Nucleus accumbens (tissue), 56 donors: Measurements from ENCODE around the gene SNRPA.

Source experiments
- DNase-seq, 56 donors: peaks; one replicate each; lab custom pipeline; 2025; lab: John Stamatoyannopoulos, UW

Gene SNRPA

GRCh38 chr19:40798683-40799557, 47.9 kb downstream of the SNRPA start, which contains the start of gene EGLN2:
Gene EGLN2, plus strand, starts transcription at chr19:40799191. Its CDS starts 1,382 bp downstream, at chr19:40800573.
- peak; percentile 85 to 100 (median 100) for DNase-seq

- peak in 4 of 56 donors; percentile 28 to 57 (median 42) for DNase-seq
Observed at GRCh38 chr19:40799558-40800338, 48.7 kb downstream of the SNRPA start.

GRCh38 chr19:40800339-40800996, 49.5 kb downstream of the SNRPA start:
- DNase-seq = peak in 3 of 56 donors; percentile 35 to 43 (median 42)

GRCh38 chr19:40800997-40801377, 50.0 kb downstream of the SNRPA start:
- DNase-seq = no peak

DNA sequence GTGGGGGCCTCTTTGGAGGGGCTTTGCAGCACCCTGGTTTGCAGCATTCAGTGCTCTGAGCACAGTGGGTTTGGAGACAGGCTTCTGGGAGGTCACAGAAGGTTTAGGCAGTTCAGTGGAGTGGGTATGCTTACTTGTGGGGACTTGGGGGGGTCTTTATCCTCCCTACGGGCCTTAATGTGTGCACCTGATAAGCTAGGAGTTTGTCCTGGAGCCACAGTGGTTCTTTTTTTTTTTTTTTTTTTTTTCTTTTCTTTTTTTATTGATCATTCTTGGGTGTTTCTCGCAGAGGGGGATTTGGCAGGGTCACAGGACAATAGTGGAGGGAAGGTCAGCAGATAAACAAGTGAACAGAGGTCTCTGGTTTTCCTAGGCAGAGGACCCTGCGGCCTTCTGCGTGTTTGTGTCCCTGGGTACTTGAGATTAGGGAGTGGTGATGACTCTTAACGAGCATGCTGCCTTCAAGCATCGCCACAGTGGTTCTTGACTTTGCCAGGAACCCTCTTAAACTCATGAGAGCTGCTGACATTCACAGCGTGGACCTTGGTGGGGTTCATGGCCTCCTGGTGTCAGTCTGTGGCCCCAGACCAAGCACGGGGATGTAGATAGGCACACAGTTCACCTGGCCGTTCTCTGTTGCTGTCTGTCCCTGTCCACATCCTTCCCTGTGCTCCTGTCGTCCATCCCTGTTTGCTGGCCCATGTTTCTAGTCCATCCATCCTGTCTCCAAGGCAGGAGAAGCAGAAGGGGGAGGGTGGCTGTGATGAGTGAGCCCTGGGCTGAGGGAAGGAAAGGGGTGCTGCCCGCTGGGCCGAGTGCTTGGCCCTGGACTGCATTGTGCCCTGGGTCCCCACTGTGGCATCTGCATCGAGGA, 50.7 kb downstream of the SNRPA start:
- DNase-seq = no peak

DNA sequence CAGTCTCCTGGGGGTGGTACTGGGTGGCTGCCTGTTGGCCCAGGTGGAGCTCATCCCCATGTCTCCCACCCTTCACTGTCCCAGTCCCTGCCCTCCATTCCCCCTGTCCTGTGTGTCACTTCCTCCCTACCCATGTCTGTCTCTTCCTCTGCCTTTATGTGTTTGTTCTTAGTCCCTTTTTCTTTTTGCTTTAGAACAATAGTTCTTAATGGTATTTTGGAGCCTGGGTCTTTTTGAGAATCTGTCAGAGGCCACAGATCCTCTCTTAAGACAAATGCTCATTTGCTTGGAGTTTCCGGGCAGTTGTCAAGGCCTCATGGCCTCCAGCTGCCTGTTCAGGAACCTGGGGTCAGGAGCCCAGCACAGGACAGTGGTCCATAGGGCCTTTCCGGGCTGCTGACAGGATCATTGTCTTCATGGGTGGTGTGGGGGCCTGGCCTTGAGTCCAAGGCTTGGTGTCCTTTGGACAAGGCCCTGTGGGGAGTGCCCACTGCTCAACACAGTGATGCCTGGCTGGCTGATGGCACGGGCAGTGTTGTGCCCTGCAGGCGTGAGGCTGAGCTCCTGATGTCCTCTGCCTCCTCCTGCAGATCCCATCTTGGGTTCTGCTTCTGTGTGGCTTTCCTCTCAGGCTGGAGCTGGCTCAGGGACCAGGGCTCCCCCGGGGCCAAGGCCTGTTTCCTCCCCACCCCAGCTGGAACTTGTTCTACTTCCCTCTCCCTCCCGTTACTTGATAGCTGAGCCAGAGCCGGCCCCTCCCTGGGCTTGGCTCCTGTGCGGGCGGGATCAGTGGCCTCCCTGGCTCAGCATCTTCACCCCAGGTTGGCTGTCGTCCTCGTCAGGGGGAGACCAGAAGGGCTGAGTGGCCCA, 51.5 kb downstream of the SNRPA start:
- DNase-seq = peak in 3 of 56 donors; percentile 22 to 28 (median 27)

GRCh38 chr19:40803170-40803856, 52.3 kb downstream of the SNRPA start:
- DNase-seq = no peak

GRCh38 chr19:40803857-40804782, 53.1 kb downstream of the SNRPA start:
- DNase-seq = no peak

GRCh38 chr19:40804783-40805242, 53.8 kb downstream of the SNRPA start:
- DNase-seq = peak in 2 of 56 donors; percentile 22 to 34

- DNase-seq = no peak
Observed at GRCh38 chr19:40805258-40805868, 54.4 kb downstream of the SNRPA start.

DNA sequence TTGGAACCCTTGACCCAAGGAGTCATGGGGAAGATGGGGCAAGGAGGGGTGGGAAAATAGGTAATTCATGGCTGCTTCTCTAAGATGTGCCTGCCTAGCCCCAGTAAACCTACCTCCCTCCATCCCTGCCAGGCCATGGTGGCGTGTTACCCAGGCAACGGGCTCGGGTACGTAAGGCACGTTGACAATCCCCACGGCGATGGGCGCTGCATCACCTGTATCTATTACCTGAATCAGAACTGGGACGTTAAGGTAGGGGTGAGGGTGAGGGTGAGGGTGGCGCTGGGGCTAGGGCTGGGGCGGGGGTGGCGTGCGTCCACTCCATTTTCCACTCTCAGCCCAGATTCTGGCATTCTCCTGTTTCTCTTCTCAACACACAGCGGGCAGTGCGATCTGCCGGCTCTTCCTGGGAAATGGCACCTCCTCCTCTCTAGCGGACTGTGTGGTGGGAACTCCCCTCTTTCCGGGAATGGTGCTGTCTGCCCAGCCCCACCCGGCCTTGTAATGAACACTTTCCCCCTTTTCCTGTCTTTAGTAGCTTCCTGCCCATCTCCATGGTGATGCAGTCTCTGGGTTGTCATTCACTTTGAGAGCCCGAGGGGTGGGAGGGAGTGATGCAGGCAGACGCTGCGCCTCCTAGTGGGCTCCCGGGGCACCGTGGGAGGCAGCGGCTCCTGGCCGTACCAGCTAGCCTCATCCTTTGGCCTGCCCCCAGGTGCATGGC, 55.6 kb downstream of the SNRPA start:
- DNase-seq = peak; percentile 39 to 96 (median 87)

DNA sequence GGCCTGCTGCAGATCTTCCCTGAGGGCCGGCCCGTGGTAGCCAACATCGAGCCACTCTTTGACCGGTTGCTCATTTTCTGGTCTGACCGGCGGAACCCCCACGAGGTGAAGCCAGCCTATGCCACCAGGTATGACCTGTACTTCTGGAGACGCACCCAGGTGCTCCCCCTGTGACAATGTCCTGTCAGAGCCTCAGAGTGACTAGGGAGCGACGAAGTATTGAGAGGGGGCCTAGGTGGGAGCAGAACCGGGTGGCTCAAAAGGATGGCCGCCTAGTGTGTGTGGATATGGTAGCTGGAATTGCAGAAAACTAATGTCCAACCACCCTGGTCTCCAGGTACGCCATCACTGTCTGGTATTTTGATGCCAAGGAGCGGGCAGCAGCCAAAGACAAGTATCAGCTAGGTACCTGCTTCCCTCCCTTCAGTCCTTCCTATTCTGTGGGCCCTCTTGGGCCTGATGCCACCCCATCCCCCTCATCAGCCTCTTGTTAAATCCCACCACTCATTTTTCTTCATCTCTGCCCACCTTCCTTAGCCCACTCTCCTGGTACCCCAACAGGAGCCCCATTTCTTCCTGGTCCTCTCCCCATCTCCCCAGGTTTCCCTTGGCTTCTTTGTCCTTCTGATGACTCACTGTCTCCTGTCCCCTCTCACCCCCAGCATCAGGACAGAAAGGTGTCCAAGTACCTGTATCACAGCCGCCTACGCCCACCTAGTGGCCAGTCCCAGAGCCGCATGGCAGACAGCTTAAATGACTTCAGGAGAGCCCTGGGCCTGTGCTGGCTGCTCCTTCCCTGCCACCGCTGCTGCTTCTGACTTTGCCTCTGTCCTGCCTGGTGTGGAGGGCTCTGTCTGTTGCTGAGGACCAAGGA, 56.4 kb downstream of the SNRPA start:
- DNase-seq = no peak

DNA sequence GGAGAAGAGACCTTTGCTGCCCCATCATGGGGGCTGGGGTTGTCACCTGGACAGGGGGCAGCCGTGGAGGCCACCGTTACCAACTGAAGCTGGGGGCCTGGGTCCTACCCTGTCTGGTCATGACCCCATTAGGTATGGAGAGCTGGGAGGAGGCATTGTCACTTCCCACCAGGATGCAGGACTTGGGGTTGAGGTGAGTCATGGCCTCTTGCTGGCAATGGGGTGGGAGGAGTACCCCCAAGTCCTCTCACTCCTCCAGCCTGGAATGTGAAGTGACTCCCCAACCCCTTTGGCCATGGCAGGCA, 57.0 kb downstream of the SNRPA start:
- DNase-seq = no peak

GRCh38 chr19:40808497-40808896, 57.5 kb downstream of the SNRPA start:
- DNase-seq = no peak
